Right lobe of liver (tissue), 6 donors: ENCODE measurements around the gene KLHL30. TPM values are rescaled to one million over a fixed set of nuclear protein-coding genes. Genes with fewer than 3 reads are reported as not detected.
"Not testable (repeated sequence)": the region's sequence is repeated elsewhere in the genome, so short reads cannot be mapped to it uniquely, and the experiment has no call there.

Experiments used
- ATAC-seq, 4 donors: fragments of 200-7000 bp; cut with Tn5 transposase; one replicate each; pipeline ENCODE4 v1.9.1; 2020; ENCODE audit warnings: mild to moderate bottlenecking in 4 of 4, moderate library complexity in 4 of 4
- DNase-seq, 3 donors: peaks; one replicate each; pipeline ENCODE4 v3.0.0-alpha.2; 2020
- H3K27ac ChIP-seq, 3 donors: fragments of 200-600 bp; one replicate each; pipeline ENCODE4 v1.8.0; 2022
- H3K27me3 ChIP-seq, 2 donors: fragments of 200-600 bp; one replicate each; pipeline ENCODE4 v1.8.0; 2022
- H3K36me3 ChIP-seq, 4 donors: fragments of 200-600 bp; sonication (generic) in 1 of 4; one replicate each; pipeline versions ENCODE4 v1.5.1 to v1.8.0; 2017 to 2022; ENCODE audit warnings: control low read depth in 1 of 4
- H3K4me1 ChIP-seq, 4 donors: fragments of 200-600 bp; sonication (generic) in 1 of 4; one replicate each; pipeline versions ENCODE4 v1.5.1 to v1.8.0; 2017 to 2022; ENCODE audit warnings: control low read depth in 1 of 4
- H3K4me3 ChIP-seq, 3 donors: fragments of 200-600 bp; one replicate each; pipeline ENCODE4 v1.8.0; 2022
- H3K9me3 ChIP-seq, 4 donors: fragments of 200-600 bp; sonication (generic) in 1 of 4; one replicate each; pipeline versions ENCODE4 v1.5.1 to v1.8.0; 2017 to 2022; ENCODE audit warnings: control low read depth in 1 of 4
- POLR2A ChIP-seq: fragments of 450-650 bp; IDR thresholded peaks from one replicate; pipeline ENCODE4 v1.6.1; 2017; ENCODE audit warnings: antibody characterized with exemption, mild to moderate bottlenecking
- WGBS: methylation state at CpG from one replicate; pipeline ENCODE4 v1.1.6; 2018; ENCODE audit warnings: low coverage, low lambda C conversion rate; ENCODE audit not compliant: insufficient coverage; ENCODE audit errors: missing lambda C conversion rate; 5-methylcytosine and 5-hydroxymethylcytosine counted together
- intact Hi-C, 2 donors: fragments of 100-400 bp; cut with DNase I; formaldehyde crosslinking; loops; one replicate each; pipeline versions ENCODE4 v1.11.2 to v1.14.1; 2022
- total RNA-seq, 6 experiments: library from RNA; depleted of rRNA in 2 of 6; stranded (reverse); fragments of >200 nt in 2 of 6; fragmentation: NEBNext Ultra II Directional in 3 of 6; extraction: Animal tissue kit (Norgen Biotek cat#: 25700) in 3 of 6; gene quantifications; one replicate each; pipeline versions ENCODE4 v1.1.0 to v1.2.4, GENCODE V29; 2016 to 2023
- TF ChIP-seq, protein P1 (sequence below), 4 donors: fragments of 200-600 bp in 3 of 4; fragments of 450-650 bp in 1 of 4; IDR thresholded peaks; one replicate each; pipeline versions ENCODE4 v1.5.1 to v1.8.0; 2016 to 2022; ENCODE audit warnings: antibody characterized with exemption in 4 of 4, mild to moderate bottlenecking in 2 of 4
- donor health status: DM: no; HTN: yes; CAD: no.
- donor health status: DM: no; HTN: no; CAD: no.
- donor health status: DM: no; HTN: no; CAD: no.
- donor health status: DM: no; HTN: yes; CAD: no.
- donor health status: DM: no; HTN: yes; CAD: no.

Gene KLHL30
- total RNA-seq, 6 experiments from 2014 or later: 0.04 to 0.19 (median 0.11) TPM; not detected in 2

GRCh38 chr2:238168196-238169047, 30.0 kb downstream of the KLHL30 start:
- no peaks in the 10 kb centered on the region for H3K9me3 ChIP-seq
- ATAC-seq (no peak), DNase-seq (no peak)
- intact Hi-C loops: no loop called here
- peak overlapping the region in 1 of 3 donors; percentile 50 for H3K27ac ChIP-seq
- WGBS: 76% methylated on average over 4 of the region's 13 CpGs
- no peak overlapping the region for H3K4me3 ChIP-seq
- TF ChIP-seq POLR2A: no peak
- TF ChIP-seq, protein P1, sequence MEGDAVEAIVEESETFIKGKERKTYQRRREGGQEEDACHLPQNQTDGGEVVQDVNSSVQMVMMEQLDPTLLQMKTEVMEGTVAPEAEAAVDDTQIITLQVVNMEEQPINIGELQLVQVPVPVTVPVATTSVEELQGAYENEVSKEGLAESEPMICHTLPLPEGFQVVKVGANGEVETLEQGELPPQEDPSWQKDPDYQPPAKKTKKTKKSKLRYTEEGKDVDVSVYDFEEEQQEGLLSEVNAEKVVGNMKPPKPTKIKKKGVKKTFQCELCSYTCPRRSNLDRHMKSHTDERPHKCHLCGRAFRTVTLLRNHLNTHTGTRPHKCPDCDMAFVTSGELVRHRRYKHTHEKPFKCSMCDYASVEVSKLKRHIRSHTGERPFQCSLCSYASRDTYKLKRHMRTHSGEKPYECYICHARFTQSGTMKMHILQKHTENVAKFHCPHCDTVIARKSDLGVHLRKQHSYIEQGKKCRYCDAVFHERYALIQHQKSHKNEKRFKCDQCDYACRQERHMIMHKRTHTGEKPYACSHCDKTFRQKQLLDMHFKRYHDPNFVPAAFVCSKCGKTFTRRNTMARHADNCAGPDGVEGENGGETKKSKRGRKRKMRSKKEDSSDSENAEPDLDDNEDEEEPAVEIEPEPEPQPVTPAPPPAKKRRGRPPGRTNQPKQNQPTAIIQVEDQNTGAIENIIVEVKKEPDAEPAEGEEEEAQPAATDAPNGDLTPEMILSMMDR (IDR thresholded peaks at IDR 0.05): no peak
- H3K27me3 ChIP-seq: no peaks in the 10 kb centered on the region
- peaks cover 0 to 23% (median 0%) of the 10 kb centered on the region in 4 donors for H3K36me3 ChIP-seq
- H3K4me1 ChIP-seq: peaks cover 0 to 17% (median 9%) of the 10 kb centered on the region in 4 donors

DNA sequence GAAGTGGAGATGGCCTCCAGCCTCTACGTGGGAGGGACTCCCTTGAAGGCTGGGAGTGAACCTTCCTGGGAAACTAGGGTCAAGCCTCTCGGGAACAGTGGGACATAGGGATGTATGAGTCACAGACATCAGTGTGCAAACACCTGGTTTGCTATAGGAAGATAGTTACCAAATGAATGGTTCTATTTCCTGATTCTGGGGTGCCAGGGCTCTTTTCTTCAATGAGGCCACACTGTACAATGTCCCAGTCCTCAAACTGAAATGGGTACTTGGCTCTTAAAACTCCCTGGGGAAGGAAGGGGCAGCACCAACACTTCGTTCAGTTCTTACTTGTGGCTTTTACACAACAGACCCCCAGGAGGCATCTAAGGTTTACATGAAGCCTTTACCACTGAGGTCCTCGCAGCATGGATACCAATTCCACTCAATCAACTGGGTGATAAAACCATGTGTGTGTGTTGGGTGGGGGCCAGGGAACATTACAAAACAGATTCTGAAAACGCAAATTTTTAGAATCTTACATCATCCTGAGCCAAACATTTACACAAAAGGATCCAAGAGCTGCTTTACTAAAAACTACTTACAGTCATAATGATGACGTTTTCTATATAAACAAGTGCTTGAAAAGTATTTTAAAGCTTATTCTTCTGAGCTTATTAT, 30.7 kb downstream of the KLHL30 start:
- Histone ChIP-seq H3K4me1 (peaks cover 0 to 17% (median 9%) of the 10 kb centered on the region in 4 donors), H3K27ac (peak overlapping the region; percentile 35 to 81 (median 59)), H3K4me3 (no peak overlapping the region), H3K27me3 (no peaks in the 10 kb centered on the region), H3K36me3 (peaks cover 0 to 30% (median 2%) of the 10 kb centered on the region in 4 donors), H3K9me3 (no peaks in the 10 kb centered on the region)
- intact Hi-C loops: no loop called here
- DNase-seq: peak in 1 of 3 donors; percentile 59
- TF ChIP-seq, protein P1 (IDR thresholded peaks at IDR 0.05): no peak
- TF ChIP-seq POLR2A: no peak
- 42% methylated on average over 6 of the region's 6 CpGs for WGBS
- ATAC-seq: peak; percentile 48 to 63 (median 56)

GRCh38 chr2:238169708-238170251, 31.3 kb downstream of the KLHL30 start:
- H3K27me3 ChIP-seq: no peaks in the 10 kb centered on the region
- H3K27ac ChIP-seq: peak overlapping the region; percentile 35 to 81 (median 59)
- DNase-seq (peak in 2 of 3 donors; percentile 59 to 63), ATAC-seq (peak; percentile 50 to 75 (median 65))
- peaks cover 0 to 36% (median 4%) of the 10 kb centered on the region in 4 donors for H3K36me3 ChIP-seq
- peaks cover 0 to 17% (median 9%) of the 10 kb centered on the region in 4 donors for H3K4me1 ChIP-seq
- no peak overlapping the region for H3K4me3 ChIP-seq
- 28% methylated on average over 4 of the region's 5 CpGs for WGBS
- no peaks in the 10 kb centered on the region for H3K9me3 ChIP-seq
- intact Hi-C loops: no loop called here
- TF ChIP-seq, protein P1 (IDR thresholded peaks at IDR 0.05): no peak
- peak; percentile 44 for TF ChIP-seq POLR2A

- TF ChIP-seq POLR2A: no peak
- TF ChIP-seq, protein P1 (IDR thresholded peaks at IDR 0.05): no peak
- peaks cover 0 to 43% (median 4%) of the 10 kb centered on the region in 4 donors for H3K36me3 ChIP-seq
- no peaks in the 10 kb centered on the region for H3K9me3 ChIP-seq
- WGBS: 70% methylated on average over 9 of the region's 21 CpGs
- ATAC-seq: peak in 1 of 4 donors; percentile 55
- H3K27ac ChIP-seq: peak overlapping the region; percentile 35 to 81 (median 59)
- peak in 1 of 3 donors; percentile 48 for DNase-seq
- peaks cover 0 to 17% (median 9%) of the 10 kb centered on the region in 4 donors for H3K4me1 ChIP-seq
- intact Hi-C loops: no loop called here
- no peak overlapping the region for H3K4me3 ChIP-seq
- no peaks in the 10 kb centered on the region for H3K27me3 ChIP-seq
These were observed 32.1 kb downstream of the KLHL30 start for GRCh38 chr2:238170386-238171071.

DNA sequence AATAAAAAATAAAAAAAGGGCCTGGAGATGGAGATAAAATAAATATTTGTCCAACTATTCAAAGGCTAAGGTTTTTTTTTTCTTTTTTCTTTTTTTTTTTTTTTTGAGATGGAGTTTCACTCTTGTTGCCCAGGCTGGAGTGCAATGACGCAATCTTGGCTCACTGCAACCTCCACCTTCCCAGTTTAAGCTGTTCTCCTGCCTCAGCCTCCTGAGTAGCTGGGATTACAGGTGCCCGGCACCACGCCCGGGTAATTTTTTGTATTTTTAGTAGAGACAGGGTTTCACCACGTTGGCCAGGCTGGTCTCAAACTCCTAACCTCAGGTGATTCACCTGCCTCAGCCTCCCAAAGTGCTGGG, 32.6 kb downstream of the KLHL30 start:
- WGBS: 81% methylated on average over 5 of the region's 5 CpGs

More for the DNA sequence above, 32.6 kb downstream of the KLHL30 start:
- H3K4me1 ChIP-seq: peaks cover 0 to 17% (median 9%) of the 10 kb centered on the region in 4 donors
- H3K9me3 ChIP-seq, intact Hi-C loops, DNase-seq, H3K27me3 ChIP-seq, ATAC-seq, H3K4me3 ChIP-seq: not testable (repeated sequence)
- H3K36me3 ChIP-seq: peaks cover 0 to 46% (median 4%) of the 10 kb centered on the region in 4 donors
- H3K27ac ChIP-seq: peak overlapping the region in 1 of 3 donors; percentile 59
